ENCODE measurements around the gene ACACA.
"Not testable (repeated sequence)": the region's sequence is repeated elsewhere in the genome, so short reads cannot be mapped to it uniquely, and the experiment has no call there.

The ACACA gene

DNA sequence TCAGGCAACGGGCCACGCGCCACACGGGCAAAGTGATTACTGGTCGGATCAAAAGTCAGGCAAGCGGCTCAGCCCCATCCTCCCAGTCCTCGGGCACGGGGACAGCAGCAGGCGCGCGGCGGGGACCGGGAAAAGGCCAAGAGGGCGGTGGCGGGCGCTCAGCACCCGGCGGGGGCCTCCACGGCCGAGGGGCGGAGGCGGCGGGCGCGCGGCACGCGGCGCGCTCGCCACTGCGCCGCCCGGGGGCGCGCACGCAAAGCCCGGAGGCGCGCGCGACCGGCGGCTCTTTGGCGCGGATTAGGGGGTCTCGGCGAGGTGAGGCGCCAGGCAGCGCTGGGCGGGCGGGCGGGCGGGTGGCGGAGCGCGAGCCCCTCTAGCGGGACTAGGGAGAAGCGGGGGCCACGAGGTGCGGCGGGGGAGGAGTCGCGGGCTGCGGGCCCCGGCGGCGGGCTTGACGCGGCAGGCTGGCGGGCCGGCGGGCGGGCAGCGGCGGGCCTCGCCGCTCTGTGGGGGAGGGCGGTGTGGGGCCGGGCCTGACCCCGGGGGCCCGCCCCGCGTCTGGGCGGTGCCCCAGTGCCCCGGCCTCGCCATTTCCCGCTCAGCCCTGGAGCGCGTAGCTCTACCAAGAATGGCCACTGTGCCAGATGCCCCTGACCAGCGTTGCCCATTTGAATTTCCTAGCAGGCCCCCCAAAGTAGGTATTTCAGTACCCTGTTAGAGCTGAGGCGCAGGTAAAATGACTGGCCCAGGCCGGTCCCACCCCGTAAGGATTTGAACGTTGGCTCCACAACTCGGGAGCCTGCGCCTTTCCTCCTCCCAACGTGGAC lies at the start of gene ACACA, which contains the start of gene TADA2A:
TSS of gene ACACA (minus strand) at position 202 of the 827 bp plus-strand sequence. CDS start 537 bp downstream, outside the sequence.
TSS of gene TADA2A (plus strand) at position 252 of the 827 bp plus-strand sequence. CDS start 4,480 bp downstream, outside the sequence.
- peak; percentile 52 to 76 (median 66) for DNase-seq (ENCODE audit: low read depth in 3 of 3)

GRCh38 chr17:37450112-37450511 lies 43.5 kb upstream of the ACACA start:
- no peak for DNase-seq (ENCODE audit: low read depth in 3 of 3)

DNA sequence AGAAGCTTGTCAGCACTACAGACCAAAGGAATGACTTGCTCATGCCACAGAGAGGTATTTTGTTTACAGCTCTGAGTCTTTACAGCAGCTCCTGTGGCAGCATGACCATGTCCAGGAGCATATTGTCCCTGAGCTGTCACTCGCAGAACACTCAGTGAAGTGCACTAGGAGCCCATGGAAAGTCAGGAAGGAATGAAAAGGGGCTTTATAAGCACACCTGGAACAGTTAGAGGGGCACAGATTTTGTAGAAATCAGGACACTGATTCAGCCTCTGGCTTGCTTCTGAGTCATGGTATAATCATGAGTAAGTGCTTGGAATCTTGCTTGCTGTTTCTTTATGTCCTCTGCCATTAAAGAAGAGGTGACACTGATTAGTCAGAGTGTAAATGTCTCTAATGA lies 41.0 kb upstream of the ACACA start:
- no peak for DNase-seq (ENCODE audit: low read depth in 3 of 3)

GRCh38 chr17:37446027-37446426 lies 39.4 kb upstream of the ACACA start:
- no peak for DNase-seq (ENCODE audit: low read depth in 3 of 3)

DNA sequence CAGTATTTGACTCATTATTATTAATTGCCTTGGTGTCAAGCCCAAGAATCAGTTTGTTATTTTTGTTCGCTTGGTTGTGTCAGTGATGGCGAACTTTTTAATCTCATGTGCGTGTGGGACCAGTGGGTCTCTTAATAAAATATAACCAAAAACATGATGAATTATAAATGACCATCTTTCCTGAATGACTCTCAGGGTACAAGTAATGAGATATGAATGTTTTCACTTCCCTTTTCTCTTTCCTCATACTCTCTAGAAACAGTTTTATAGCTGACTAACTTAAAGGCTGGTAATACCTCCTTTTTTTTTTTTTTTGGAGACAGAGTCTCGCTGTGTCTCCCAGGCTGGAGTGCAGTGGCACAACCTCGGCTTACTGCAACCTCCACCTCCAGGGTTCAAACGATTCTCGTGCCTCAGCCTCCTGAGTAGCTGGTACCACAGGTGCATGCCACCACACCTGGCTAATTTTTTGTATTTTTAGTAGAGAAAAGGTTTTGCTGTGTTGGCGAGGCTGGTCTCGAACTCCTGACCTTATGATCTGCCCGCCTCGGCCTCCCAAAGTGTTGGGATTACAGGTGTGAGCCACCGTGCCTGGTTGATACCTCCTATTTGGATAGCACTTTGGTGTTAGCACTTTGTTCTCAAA lies 34.9 kb upstream of the ACACA start:
- DNase-seq (ENCODE audit: low read depth in 3 of 3) = not testable (repeated sequence)

GRCh38 chr17:37440424-37440823 lies 33.8 kb upstream of the ACACA start:
- no peak for DNase-seq (ENCODE audit: low read depth in 3 of 3)

DNA sequence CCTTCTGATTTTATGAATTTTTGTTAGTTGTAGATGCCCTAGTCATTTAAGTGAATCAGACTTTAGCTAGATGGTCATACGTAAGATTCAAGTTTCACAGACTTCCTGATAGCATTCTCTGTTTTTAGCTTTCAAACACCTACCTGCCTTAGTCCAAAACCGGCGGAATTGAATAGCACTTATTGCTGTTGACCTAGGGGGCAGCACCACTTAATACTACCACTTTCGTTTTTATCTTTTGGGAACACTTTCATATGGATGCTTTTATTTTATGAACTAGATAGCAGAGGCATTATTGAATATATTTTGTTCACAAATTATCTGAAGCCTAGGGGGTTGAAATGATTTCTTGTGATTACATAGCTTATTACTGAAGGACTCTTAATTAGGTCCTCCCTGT lies 31.5 kb upstream of the ACACA start:
- no peak for DNase-seq (ENCODE audit: low read depth in 3 of 3)

GRCh38 chr17:37432671-37433070 lies 26.0 kb upstream of the ACACA start:
- no peak for DNase-seq (ENCODE audit: low read depth in 3 of 3)

DNA sequence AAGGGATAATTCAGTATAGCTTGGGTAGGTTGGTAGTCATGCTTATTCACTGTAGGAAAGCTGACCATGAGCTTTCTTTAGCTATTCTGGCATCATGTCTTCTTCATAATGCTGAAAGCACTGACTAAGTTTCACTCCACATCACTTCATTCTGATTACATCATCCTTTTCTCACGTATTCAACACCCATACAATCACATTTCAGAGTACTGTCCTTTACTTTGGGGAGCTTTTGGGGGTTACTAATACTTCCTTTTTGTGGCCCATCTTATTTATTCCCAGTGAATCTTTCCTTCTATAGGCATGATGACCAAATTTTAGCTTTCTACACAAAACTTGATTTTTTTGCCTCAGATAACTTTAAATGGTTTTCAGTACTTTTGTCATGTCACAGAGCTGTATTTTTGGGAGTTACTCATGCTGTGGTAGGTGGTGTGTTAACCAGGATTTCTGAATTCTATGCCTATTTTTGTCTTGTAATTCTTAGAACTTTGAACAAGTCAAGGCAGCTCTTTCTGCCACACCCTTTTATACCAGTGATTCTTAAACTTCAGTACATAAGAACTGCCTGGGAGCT lies 23.5 kb upstream of the ACACA start:
- DNase-seq (ENCODE audit: low read depth in 3 of 3) = no peak

GRCh38 chr17:37429453-37429852 lies 22.8 kb upstream of the ACACA start:
- DNase-seq (ENCODE audit: low read depth in 3 of 3) = no peak

GRCh38 chr17:37429039-37429438 lies 22.4 kb upstream of the ACACA start:
- DNase-seq (ENCODE audit: low read depth in 3 of 3) = no peak

DNA sequence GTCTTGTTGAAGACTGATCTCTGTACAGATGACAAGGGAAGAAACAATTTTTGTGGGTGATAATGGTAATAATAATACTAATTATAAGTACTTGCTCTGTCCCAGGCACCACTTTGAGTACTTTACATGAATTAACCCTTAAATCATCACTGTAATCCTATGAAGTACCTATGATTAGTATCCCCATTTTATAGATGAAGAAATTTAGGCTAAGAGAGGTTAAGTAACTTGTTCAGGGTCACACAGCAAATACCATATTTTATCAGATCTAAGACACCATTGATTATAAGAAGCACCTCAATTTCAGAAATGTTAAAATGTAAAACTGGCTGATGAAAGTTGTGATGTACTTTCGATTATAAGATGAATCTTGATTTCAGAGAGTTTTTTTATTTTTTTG lies 18.6 kb upstream of the ACACA start:
- no peak for DNase-seq (ENCODE audit: low read depth in 3 of 3)

- DNase-seq (ENCODE audit: low read depth in 3 of 3) = no peak
Measured at GRCh38 chr17:37422971-37423625, 16.5 kb upstream of the ACACA start.

- no peak for DNase-seq (ENCODE audit: low read depth in 3 of 3)
Measured at GRCh38 chr17:37417852-37418251, 11.2 kb upstream of the ACACA start.

GRCh38 chr17:37413875-37414519 lies 7.4 kb upstream of the ACACA start:
- no peak for DNase-seq (ENCODE audit: low read depth in 3 of 3)

GRCh38 chr17:37410357-37410756 lies 3.7 kb upstream of the ACACA start:
- DNase-seq (ENCODE audit: low read depth in 3 of 3) = no peak

DNA sequence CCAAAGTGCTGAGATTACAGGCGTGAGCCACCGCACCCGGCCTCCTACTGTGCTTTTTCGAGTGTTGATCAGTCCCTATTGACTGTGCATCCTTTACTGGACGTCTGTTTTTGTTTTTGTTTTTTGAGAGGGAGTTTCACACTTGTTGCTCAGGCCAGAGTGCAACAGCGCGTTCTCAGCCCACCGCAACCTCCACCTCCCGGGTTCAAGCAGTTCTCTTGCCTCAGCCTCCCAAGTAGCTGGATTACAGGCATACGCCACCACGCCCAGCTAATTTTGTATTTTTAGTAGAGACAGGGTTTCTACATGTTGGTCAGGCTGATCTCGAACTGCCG lies 1.5 kb upstream of the ACACA start:
- not testable (repeated sequence) for DNase-seq (ENCODE audit: low read depth in 3 of 3)

- DNase-seq (ENCODE audit: low read depth in 3 of 3) = no peak
Measured at GRCh38 chr17:37405955-37406634, 541 bp downstream of the ACACA start.

DNA sequence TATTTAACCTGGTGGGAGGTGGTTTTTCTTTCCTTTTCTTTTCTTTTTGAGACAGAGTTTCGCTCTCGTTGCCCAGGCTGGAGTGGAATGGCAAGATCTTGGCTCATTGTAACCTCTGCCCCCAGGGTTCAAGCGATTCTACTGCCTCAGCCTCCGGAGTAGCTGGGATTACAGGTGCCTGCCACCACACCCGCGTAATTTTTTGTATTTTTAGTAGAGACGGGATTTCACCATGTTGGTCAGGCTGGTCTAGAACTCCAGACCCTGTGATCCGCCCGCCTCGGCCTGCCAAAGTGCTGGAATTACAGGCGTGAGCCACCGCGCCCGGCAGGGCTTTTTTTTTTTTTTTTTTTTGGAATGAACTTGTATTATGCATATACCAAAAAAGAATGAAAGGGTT lies 1.1 kb downstream of the ACACA start:
- DNase-seq (ENCODE audit: low read depth in 3 of 3) = not testable (repeated sequence)

- no peak for DNase-seq (ENCODE audit: low read depth in 3 of 3)
Measured at GRCh38 chr17:37400505-37400904, 6.1 kb downstream of the ACACA start.

DNA sequence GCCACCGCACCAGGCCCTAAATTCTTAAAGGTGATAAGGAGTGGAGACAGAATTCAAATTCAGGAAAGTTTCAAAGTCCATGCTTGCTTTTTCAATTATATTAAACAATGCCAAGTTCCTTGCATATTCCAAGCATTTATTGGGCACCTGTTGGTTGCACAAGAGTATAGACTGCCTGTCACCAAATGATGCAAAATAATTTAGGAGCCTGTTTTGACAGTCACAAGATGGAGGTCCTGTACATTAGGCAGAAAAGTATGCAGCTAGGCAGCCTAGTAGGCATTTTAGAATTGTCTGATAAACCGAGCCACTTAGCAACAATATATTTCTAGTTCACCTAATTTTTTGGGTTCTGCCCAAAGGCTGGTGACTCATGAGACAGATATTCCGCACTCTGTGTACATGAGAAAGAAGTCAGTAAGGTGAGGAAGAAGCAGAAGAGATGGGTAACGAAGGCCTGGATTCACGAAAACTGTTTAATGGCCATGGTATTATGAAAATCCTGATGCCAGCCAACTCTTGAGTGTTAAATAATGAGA lies 7.3 kb downstream of the ACACA start:
- no peak for DNase-seq (ENCODE audit: low read depth in 3 of 3)
